Tibial artery (tissue), 4 donors: ENCODE data around the gene RAD50.

Experiments used
- DNase-seq, 2 donors: peaks; one replicate each; pipeline ENCODE4 v3.0.0-alpha.2; 2019
- H3K27ac ChIP-seq, 2 donors: fragments of 200-600 bp; sonication (generic) in 1 of 2; 1 replicate in 1 of 2; 2 replicates in 1 of 2; pipeline ENCODE4 v1.5.1; 2018 to 2019; ENCODE audit warnings: mild to moderate bottlenecking in 1 of 2
- H3K27me3 ChIP-seq, 2 donors: fragments of 200-600 bp; sonication (generic) in 1 of 2; one replicate each; pipeline versions ENCODE4 v1.5.1 to v1.6.0; 2016 to 2019
- H3K36me3 ChIP-seq, 3 donors: fragments of 200-600 bp; sonication (generic) in 2 of 3; one replicate each; pipeline ENCODE4 v1.5.1; 2016 to 2019; ENCODE audit warnings: mild to moderate bottlenecking in 2 of 3
- H3K4me1 ChIP-seq, 4 donors: fragments of 200-600 bp; sonication (generic) in 2 of 4; 1 replicate in 3 of 4; 2 replicates in 1 of 4; pipeline ENCODE4 v1.5.1; 2016 to 2019
- H3K4me3 ChIP-seq, 2 donors: fragments of 200-600 bp; sonication (generic) in 1 of 2; 1 replicate in 1 of 2; 2 replicates in 1 of 2; pipeline ENCODE4 v1.5.1; 2018 to 2019; ENCODE audit warnings: mild to moderate bottlenecking in 2 of 2
- H3K9me3 ChIP-seq, 3 donors: fragments of 200-600 bp; sonication (generic) in 1 of 3; one replicate each; pipeline ENCODE4 v1.5.1; 2016 to 2019
- CTCF ChIP-seq, 2 experiments: fragments of 200-600 bp in 1 of 2; fragments of 450-650 bp in 1 of 2; IDR thresholded peaks; one replicate each; pipeline ENCODE4 v1.5.1; 2017 to 2019; ENCODE audit warnings: antibody characterized with exemption in 2 of 2, mild to moderate bottlenecking in 1 of 2, moderate library complexity in 1 of 2
- intact Hi-C: fragments of 100-400 bp; cut with DNase I; formaldehyde crosslinking; loops from one replicate; pipeline ENCODE4 v1.15.0; 2023; ENCODE audit warnings: low total_unique reads

RAD50 gene

DNA sequence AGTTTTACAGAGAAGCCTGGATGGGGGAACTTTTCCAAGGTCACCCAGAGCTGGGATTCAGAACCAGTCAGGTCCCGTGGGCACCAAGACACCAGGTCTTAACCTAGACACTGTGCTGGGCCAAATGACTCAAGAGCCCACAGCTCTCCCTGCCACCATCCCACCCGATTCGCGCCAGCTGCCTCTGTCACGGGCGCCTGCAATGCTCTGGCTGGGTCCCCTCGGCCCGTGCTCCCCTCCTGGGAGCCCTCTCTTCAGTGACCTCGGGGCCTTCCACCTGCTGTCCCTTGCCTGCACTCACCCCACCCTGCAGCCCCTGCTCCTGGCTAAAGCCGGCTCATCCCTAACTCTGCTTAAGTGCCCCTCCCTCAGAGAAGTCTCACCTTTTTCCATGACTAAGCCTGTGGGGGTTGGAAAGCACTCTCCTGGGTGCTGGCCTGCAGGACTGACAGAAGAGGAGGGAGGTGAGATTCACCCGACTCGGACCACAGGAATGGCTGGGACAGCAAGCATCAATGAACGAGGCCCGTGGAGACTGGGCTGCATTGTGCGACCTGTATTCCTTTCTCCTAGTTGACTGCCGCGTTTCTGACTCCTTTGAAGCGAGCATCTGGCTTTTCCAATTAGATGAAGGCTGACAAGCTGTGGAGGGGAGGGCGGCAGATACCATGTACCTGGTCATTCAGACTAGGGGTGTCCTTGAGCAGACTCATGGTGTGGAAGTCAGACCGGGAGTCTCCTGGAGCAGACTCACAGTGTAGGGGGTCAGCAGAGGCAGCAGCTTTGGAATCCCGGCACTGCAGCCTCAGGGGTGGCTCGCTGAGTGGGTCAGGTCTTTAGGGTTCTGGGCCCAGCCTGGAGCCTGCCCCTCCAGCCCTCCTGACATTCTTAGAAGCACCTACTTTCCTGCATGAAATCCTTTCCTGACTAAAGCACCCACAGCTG is 111.3 kb downstream of the RAD50 start:
- Histone ChIP-seq H3K4me1 (peaks cover 0 to 3% (median 0%) of the 10 kb centered on the region in 4 donors), H3K27me3 (no peaks in the 10 kb centered on the region), H3K9me3 (no peaks in the 10 kb centered on the region), H3K36me3 (no peaks in the 10 kb centered on the region), H3K27ac (no peak overlapping the region), H3K4me3 (no peak overlapping the region)
- no peak for DNase-seq
- no peak for TF ChIP-seq CTCF (IDR thresholded peaks at IDR 0.05)
- intact Hi-C loops: no loop called here

GRCh38 chr5:132668706-132669454 is 112.1 kb downstream of the RAD50 start:
- no peak for DNase-seq
- Histone ChIP-seq H3K4me1 (peaks cover 0 to 5% (median 2%) of the 10 kb centered on the region in 4 donors), H3K36me3 (no peaks in the 10 kb centered on the region), H3K27me3 (no peaks in the 10 kb centered on the region), H3K27ac (no peak overlapping the region), H3K9me3 (no peaks in the 10 kb centered on the region), H3K4me3 (no peak overlapping the region)
- TF ChIP-seq CTCF (IDR thresholded peaks at IDR 0.05): no peak
- intact Hi-C loops: no loop called here

GRCh38 chr5:132669455-132669820 is 112.7 kb downstream of the RAD50 start:
- H3K4me3 ChIP-seq: no peak overlapping the region
- intact Hi-C loops: no loop called here
- no peaks in the 10 kb centered on the region for H3K27me3 ChIP-seq
- no peaks in the 10 kb centered on the region for H3K36me3 ChIP-seq
- peaks cover 0 to 10% (median 6%) of the 10 kb centered on the region in 4 donors for H3K4me1 ChIP-seq
- no peak overlapping the region for H3K27ac ChIP-seq
- no peak for TF ChIP-seq CTCF (IDR thresholded peaks at IDR 0.05)
- no peak for DNase-seq
- H3K9me3 ChIP-seq: no peaks in the 10 kb centered on the region

GRCh38 chr5:132669966-132670882 is 113.4 kb downstream of the RAD50 start:
- peaks cover 0 to 16% (median 11%) of the 10 kb centered on the region in 4 donors for H3K4me1 ChIP-seq
- H3K4me3 ChIP-seq: no peak overlapping the region
- H3K9me3 ChIP-seq: no peaks in the 10 kb centered on the region
- no peaks in the 10 kb centered on the region for H3K27me3 ChIP-seq
- peak in 1 of 2 donors; percentile 13 for DNase-seq
- no peak overlapping the region for H3K27ac ChIP-seq
- intact Hi-C loops: loop anchor here (10.0 kb wide), 1 partner anchor 145 kb away; no protein-coding TSS in a partner anchor
- H3K36me3 ChIP-seq: no peaks in the 10 kb centered on the region
- no peak for TF ChIP-seq CTCF (IDR thresholded peaks at IDR 0.05)

GRCh38 chr5:132671000-132671399 is 114.2 kb downstream of the RAD50 start:
- intact Hi-C loops: loop anchor here (10.0 kb wide), 1 partner anchor 146 kb away; no protein-coding TSS in a partner anchor
- no peak for TF ChIP-seq CTCF (IDR thresholded peaks at IDR 0.05)

More at GRCh38 chr5:132671000-132671399, 114.2 kb downstream of the RAD50 start:
- DNase-seq: no peak
- no peaks in the 10 kb centered on the region for H3K9me3 ChIP-seq
- no peak overlapping the region for H3K27ac ChIP-seq
- H3K4me3 ChIP-seq: no peak overlapping the region
- H3K4me1 ChIP-seq: peaks cover 0 to 24% (median 14%) of the 10 kb centered on the region in 4 donors
- H3K36me3 ChIP-seq: no peaks in the 10 kb centered on the region
- H3K27me3 ChIP-seq: no peaks in the 10 kb centered on the region
